Osteoblast (primary cell): ENCODE measurements around the gene SLC35F1. TPM values are rescaled to one million over a fixed set of nuclear protein-coding genes. Genes with fewer than 3 reads are reported as not detected.
"Not testable (repeated sequence)": the region's sequence is repeated elsewhere in the genome, so short reads cannot be mapped to it uniquely, and the experiment has no call there.

Experiments used
- DNase-seq: peaks from one replicate; pipeline ENCODE4 v3.0.0; 2011; ENCODE audit warnings: low spot score, mixed read lengths; ENCODE audit not compliant: insufficient read length; ENCODE audit errors: missing footprints
- H2AFZ ChIP-seq: 2 replicates; pipeline ENCODE4 v1.6.0; 2011; ENCODE audit warnings: mild to moderate bottlenecking, low read length
- H3K27ac ChIP-seq: 2 replicates; pipeline ENCODE4 v1.5.1; 2011; ENCODE audit warnings: mild to moderate bottlenecking, low read depth, low read length, moderate library complexity
- H3K27me3 ChIP-seq: 2 replicates; pipeline ENCODE4 v1.6.0; 2012; ENCODE audit warnings: mild to moderate bottlenecking, control low read depth, inconsistent platforms, low read length, moderate library complexity; ENCODE audit not compliant: insufficient read depth
- H3K36me3 ChIP-seq: 2 replicates; pipeline ENCODE4 v1.5.1; 2011; ENCODE audit warnings: mild to moderate bottlenecking, low read length, control low read depth, moderate library complexity; ENCODE audit not compliant: insufficient read depth
- H3K4me1 ChIP-seq: 2 replicates; pipeline ENCODE4 v1.5.1; 2011; ENCODE audit warnings: mild to moderate bottlenecking, low read length, control low read depth, moderate library complexity; ENCODE audit not compliant: insufficient read depth
- H3K4me2 ChIP-seq: 2 replicates; pipeline ENCODE4 v1.6.0; 2011; ENCODE audit warnings: mild to moderate bottlenecking, low read length; ENCODE audit not compliant: insufficient read depth
- H3K4me3 ChIP-seq: fragments of 200-600 bp; sonication (generic); 3 replicates; pipeline ENCODE4 v1.5.1; 2012; ENCODE audit warnings: mild to moderate bottlenecking, low read length, inconsistent platforms; ENCODE audit not compliant: insufficient read depth
- H3K79me2 ChIP-seq: 2 replicates; pipeline ENCODE4 v1.6.0; 2012; ENCODE audit warnings: mild to moderate bottlenecking, low read length, control low read depth, inconsistent platforms; ENCODE audit not compliant: insufficient read depth
- H3K9me3 ChIP-seq: 2 replicates; pipeline ENCODE4 v1.5.1; 2011; ENCODE audit warnings: low read depth, low read length, control low read depth
- H4K20me1 ChIP-seq: 2 replicates; pipeline ENCODE4 v1.6.0; 2012; ENCODE audit warnings: mild to moderate bottlenecking, low read length, control low read depth; ENCODE audit not compliant: insufficient read depth
- total RNA-seq: library from RNA; depleted of rRNA; stranded (reverse); fragments of >200 nt; gene quantifications from 2 replicates; pipeline ENCODE4 v1.2.3, GENCODE V29; 2012
- TF ChIP-seq, protein P1 (sequence below): IDR thresholded peaks from 2 replicates; pipeline ENCODE4 v1.5.1; 2011; ENCODE audit warnings: mild to moderate bottlenecking, low read depth, low read length, moderate library complexity; ENCODE audit errors: extremely low read depth

SLC35F1 gene
- total RNA-seq, 1 donor: under 0.01 TPM

DNA sequence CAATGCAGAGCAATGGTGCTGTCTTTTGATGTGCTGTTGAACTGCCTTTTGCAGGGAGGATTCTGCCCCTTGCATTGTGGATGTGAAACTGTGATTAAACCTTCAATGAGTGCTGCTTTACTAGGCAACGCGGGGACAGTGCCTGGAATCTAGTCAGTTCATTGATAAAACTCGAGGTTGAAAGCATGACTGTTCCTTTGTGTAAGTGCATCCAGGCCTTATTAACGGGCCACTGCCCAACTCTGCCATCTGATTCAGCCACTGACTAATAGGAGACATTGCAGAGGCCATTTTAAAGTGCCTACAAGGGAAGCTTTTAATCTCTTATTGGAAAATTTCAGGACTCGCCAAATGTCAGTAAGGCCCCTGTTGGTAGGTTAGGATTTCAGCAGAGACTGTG lies 49.3 kb downstream of the SLC35F1 start:
- peak; percentile 58 for DNase-seq
- Histone ChIP-seq H3K36me3 (no peaks in the 10 kb centered on the region), H4K20me1 (no peaks in the 10 kb centered on the region), H3K4me3 (no peak overlapping the region), H2AFZ (no peak overlapping the region), H3K4me1 (no peaks in the 10 kb centered on the region), H3K4me2 (no peak overlapping the region), H3K27ac (no peak overlapping the region), H3K27me3 (no peaks in the 10 kb centered on the region), H3K9me3 (no peaks in the 10 kb centered on the region), H3K79me2 (no peaks in the 10 kb centered on the region)
- TF ChIP-seq, protein P1, sequence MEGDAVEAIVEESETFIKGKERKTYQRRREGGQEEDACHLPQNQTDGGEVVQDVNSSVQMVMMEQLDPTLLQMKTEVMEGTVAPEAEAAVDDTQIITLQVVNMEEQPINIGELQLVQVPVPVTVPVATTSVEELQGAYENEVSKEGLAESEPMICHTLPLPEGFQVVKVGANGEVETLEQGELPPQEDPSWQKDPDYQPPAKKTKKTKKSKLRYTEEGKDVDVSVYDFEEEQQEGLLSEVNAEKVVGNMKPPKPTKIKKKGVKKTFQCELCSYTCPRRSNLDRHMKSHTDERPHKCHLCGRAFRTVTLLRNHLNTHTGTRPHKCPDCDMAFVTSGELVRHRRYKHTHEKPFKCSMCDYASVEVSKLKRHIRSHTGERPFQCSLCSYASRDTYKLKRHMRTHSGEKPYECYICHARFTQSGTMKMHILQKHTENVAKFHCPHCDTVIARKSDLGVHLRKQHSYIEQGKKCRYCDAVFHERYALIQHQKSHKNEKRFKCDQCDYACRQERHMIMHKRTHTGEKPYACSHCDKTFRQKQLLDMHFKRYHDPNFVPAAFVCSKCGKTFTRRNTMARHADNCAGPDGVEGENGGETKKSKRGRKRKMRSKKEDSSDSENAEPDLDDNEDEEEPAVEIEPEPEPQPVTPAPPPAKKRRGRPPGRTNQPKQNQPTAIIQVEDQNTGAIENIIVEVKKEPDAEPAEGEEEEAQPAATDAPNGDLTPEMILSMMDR: no peak

GRCh38 chr6:117958536-117958935 lies 51.5 kb downstream of the SLC35F1 start:
- Histone ChIP-seq H3K27me3 (no peaks in the 10 kb centered on the region), H3K4me2 (no peak overlapping the region), H3K4me3 (no peak overlapping the region), H3K27ac (no peak overlapping the region), H3K79me2 (no peaks in the 10 kb centered on the region), H3K9me3 (no peaks in the 10 kb centered on the region), H3K36me3 (no peaks in the 10 kb centered on the region), H3K4me1 (no peaks in the 10 kb centered on the region), H4K20me1 (no peaks in the 10 kb centered on the region), H2AFZ (no peak overlapping the region)
- no peak for DNase-seq
- TF ChIP-seq, protein P1: no peak

- Histone ChIP-seq H2AFZ (no peak overlapping the region), H3K4me1 (no peaks in the 10 kb centered on the region), H3K27ac (no peak overlapping the region), H4K20me1 (no peaks in the 10 kb centered on the region), H3K4me2 (no peak overlapping the region), H3K36me3 (no peaks in the 10 kb centered on the region), H3K27me3 (no peaks in the 10 kb centered on the region), H3K4me3 (no peak overlapping the region), H3K9me3 (no peaks in the 10 kb centered on the region), H3K79me2 (no peaks in the 10 kb centered on the region)
- TF ChIP-seq, protein P1: no peak
- DNase-seq: no peak
Measured at GRCh38 chr6:117960877-117961276, 53.8 kb downstream of the SLC35F1 start.

- Histone ChIP-seq H3K4me1 (no peaks in the 10 kb centered on the region), H2AFZ (no peak overlapping the region), H3K9me3 (no peaks in the 10 kb centered on the region), H3K4me3 (no peak overlapping the region), H3K27ac (no peak overlapping the region), H3K36me3 (no peaks in the 10 kb centered on the region), H3K79me2 (no peaks in the 10 kb centered on the region), H4K20me1 (no peaks in the 10 kb centered on the region), H3K4me2 (no peak overlapping the region), H3K27me3 (no peaks in the 10 kb centered on the region)
- TF ChIP-seq, protein P1: no peak
- DNase-seq: no peak
Measured at GRCh38 chr6:117961301-117961700, 54.2 kb downstream of the SLC35F1 start.

DNA sequence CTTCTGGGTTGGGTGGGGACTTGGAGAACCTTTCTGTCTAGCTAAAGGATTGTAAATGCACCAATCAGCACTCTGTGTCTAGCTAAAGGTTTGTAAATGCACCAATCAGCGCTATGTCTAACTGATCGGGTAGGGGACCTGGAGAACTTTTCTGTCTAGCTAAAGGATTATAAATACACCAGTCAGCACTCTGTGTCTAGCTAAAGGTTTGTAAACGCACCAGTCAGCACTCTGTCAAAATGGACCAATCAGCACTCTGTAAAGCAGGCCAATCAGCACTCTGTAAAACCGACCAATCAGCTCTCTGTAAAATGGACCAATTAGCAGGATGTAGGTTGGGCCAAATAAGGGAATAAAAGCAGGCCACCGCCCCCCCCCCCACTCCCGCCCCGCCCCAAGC lies 58.7 kb downstream of the SLC35F1 start:
- not testable (repeated sequence) for H3K9me3 ChIP-seq, H4K20me1 ChIP-seq, H3K27me3 ChIP-seq, H3K27ac ChIP-seq, H2AFZ ChIP-seq, H3K4me2 ChIP-seq, H3K4me3 ChIP-seq, H3K36me3 ChIP-seq, H3K79me2 ChIP-seq, H3K4me1 ChIP-seq, DNase-seq
